Stimulated activated naive CD8-positive, alpha-beta T cell treated with anti-CD3 and anti-CD28 coated beads, Interleukin-15, Interleukin-2, amounts not matched to agents 100 U/mL and 50 U/mL, for 24 hours (primary cell): ENCODE results near the gene FALEC.

Source experiments
- ATAC-seq: fragments of 150-1000 bp; cut with Tn5 transposase; one replicate; pipeline ENCODE4 v1.10.0; 2021
- DNase-seq: peaks from one replicate; pipeline ENCODE4 v3.0.0; 2021

The FALEC gene

GRCh38 chr1:150546294-150546937, 30.9 kb downstream of the FALEC start:
- DNase-seq (no peak), ATAC-seq (no peak)

DNA sequence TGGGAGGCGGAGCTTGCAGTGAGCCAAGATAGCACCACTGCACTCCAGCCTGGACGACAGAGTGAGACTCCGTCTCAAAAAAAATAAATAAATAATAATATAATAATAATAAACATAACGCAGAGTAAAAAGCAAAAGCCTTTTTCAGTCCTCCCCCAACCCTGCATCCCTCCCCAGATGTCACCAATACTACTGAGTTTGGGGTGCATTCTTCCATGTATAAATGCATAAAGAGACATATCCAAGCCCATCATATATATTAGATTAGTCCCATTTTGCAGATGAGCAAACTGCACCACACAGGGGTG, 32.7 kb downstream of the FALEC start:
- ATAC-seq, result no peak
- DNase-seq, result no peak

DNA sequence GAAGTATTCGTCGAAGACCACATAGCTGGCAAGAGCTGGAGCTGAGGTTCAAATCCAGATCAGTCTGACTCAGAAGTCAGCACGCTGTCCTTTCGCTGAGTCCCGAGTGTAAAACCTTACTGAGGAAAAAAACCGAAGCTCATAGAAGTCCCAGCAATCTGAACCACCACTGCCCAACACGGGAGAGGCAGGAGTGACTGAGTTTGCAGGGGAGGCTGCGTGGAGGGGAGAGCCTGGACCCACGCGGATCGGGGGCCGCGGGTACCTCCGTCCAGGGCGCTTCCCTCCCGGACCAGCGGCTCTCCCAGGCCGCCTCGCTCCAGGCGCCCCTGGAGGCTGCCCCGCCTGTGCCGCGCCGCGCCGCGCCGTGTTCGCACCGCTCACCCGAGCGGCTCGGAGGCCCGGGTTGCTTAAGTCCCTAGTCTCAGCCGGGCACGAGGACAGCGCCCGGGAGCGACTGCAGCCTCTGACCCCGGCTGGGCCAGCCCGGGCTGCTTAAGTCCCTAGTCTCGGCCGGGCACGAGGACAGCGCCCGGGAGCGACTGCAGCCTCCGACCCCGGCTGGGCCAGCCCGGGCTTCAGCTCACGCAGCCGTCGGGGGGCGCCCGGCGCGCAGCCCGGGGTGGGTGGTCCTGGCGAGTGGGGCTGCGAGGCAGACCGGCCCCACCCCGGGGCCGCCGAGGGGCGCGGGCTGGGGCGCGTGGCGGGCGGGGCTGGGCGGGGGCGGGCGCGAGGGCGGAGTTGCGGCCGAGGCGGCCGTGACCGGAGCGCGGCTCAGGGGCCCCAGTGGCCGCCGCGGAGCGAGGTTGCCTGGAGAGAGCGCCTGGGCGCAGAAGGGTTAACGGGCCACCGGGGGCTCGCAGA, 33.3 kb downstream of the FALEC start, which contains the start of gene ADAMTSL4:
ADAMTSL4 (plus strand) TSS at position 777 of the 864 bp plus-strand sequence. CDS start 2,881 bp downstream, outside the sequence.
- DNase-seq (peak; percentile 61), ATAC-seq (peak; percentile 75)

DNA sequence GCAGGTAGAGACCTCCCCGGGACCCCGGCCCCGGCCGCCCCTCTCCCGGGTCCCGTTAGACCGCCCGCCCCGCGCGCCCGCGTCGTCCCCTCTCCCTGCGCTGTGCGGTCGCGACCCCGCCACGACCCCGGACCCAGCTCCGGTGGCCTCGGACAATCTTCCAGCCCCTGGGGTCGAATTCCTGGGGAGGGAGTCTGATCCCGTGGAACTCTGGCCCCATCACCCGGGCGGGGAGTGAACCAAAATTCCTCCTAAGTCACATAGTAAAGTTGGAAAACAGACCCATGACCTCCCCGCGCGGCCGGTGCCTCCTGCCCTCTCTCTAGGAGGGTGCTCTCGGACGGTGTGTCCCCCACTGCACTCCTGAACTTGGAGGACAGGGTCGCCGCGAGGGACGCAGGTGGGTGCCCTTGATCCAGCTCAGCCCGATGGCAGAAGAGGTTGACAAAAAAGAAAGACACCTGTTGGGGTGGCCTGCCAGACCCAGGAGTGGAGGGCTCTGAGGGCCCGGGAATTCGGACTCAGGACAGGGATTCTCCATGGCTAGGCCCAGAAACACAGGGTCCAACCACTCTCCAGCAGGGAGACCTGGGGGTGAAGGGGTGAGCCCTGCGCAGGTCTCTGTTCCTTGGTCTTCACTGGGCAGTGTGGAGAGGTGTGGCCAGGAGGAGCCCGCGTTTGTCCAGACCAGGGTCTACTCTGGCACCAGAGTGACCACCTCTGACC, 34.1 kb downstream of the FALEC start:
- ATAC-seq (no peak), DNase-seq (no peak)

DNA sequence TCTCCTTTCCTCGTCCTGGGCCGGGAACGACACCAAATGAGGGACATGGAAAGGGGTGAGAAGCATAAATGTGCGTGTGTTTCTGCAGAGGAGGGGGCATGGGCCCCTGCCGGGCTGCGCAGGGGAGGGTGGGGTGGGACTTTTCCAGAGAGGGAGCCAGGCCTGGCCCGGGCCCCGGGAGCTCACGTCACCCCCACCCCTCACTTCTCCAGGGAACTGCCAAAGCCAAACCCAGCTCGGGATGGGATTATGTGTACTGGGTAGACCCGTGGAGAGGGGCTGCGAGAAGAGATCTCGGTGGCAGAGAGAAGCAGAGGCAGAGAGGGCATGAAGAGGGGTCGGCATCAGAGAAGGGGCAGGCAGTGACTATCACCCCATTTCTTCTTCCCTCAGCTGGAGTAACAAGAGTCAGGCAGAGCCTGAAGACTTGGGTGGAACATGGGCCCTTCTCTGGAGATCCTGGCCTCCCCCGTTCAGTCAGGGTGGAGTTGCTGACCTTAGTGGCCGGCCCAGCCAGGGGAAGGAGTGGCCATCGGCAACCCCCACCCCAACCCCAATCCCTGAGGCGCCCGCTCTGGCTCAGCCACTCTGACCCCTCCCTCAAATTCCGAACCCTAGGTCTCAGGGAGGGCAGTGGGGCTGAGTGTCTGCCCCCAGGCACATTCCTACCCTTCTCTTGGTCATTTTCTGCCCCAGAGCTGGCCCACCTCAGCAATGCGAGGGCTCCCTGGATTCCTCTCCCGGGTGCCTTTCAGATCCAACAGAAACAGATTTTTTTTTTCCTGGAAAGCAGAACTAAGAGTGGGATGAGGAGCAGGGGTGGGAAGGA, 34.9 kb downstream of the FALEC start:
- ATAC-seq (no peak), DNase-seq (no peak)

DNA sequence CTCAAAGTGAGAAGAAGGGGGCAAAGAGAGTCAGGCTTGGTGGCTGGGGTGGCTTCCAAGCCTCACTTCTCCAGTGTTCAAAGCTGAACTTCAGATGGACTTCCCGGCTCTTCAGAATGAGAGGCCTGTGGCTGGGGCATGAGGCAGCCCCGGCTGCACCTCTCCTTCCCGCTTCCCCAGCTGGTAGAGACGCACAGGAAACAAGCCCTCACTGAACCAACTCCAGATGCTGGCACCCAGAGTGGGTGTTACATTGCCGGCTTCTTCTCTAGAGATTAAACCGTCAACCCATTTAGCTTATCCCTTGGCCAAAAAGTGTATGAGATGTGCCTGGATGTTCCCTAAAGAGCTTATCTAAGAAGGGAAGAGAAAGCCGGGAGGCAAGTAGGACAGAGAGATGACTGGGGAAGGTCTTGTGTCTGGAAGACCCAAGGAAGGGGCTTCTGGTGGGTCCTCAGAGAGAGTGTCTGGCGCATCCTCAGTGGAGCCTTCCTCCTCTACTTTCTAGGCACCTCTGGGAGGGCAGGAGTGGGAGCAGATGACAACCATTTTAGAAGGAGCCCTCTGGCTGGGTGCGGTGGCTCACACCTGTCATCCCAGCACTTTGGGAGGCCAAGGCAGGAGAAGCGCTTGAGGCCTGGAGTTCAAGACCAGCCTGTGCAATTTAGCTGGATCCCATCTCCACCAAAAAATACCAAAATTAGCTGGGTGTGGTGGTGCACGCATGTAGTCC, 35.7 kb downstream of the FALEC start:
- no peak for ATAC-seq
- no peak for DNase-seq

DNA sequence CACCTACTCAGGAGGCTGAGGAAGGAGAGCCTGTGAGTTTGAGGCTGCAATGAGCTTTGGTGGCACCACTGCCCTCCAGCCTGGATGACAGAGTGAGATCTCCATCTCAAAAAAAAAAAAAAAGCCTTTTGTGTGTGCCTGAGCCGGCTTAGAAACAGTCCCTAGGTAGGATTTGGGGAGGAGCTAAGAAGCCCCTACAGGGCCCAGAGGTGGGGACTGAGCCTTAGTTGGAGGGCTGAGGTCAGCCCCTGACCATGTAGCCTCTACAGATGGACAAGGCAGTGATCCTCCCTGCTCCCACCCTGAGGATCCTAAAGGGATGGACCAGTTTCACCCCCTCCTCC, 36.2 kb downstream of the FALEC start:
- ATAC-seq (no peak), DNase-seq (no peak)

- peak; percentile 17 for ATAC-seq
- no peak for DNase-seq
Observed at GRCh38 chr1:150552128-150552910, 36.8 kb downstream of the FALEC start.

DNA sequence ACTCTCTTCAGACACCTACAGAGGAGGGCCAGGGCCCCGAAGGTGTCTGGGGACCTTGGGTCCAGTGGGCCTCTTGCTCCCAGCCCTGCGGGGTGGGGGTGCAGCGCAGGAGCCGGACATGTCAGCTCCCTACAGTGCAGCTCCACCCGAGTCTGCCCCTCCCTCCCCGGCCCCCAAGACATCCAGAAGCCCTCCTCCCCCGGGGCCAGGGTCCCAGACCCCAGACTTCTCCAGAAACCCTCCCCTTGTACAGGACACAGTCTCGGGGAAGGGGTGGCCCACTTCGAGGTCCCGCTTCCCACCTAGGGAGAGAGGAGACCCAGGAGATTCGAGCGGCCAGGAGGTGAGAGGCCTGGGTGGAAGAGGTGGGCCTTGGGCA, 37.3 kb downstream of the FALEC start:
- ATAC-seq (no peak), DNase-seq (no peak)

DNA sequence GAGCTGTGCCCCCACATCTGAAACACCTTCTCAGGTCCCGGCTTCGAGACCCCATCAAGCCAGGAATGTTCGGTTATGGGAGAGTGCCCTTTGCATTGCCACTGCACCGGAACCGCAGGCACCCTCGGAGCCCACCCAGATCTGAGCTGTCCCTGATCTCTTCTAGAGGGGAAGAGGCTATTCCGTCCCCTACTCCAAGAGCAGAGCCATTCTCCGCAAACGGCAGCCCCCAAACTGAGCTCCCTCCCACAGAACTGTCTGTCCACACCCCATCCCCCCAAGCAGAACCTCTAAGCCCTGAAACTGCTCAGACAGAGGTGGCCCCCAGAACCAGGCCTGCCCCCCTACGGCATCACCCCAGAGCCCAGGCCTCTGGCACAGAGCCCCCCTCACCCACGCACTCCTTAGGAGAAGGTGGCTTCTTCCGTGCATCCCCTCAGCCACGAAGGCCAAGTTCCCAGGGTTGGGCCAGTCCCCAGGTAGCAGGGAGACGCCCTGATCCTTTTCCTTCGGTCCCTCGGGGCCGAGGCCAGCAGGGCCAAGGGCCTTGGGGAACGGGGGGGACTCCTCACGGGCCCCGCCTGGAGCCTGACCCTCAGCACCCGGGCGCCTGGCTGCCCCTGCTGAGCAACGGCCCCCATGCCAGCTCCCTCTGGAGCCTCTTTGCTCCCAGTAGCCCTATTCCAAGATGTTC, 38.0 kb downstream of the FALEC start:
- ATAC-seq (no peak), DNase-seq (no peak)

DNA sequence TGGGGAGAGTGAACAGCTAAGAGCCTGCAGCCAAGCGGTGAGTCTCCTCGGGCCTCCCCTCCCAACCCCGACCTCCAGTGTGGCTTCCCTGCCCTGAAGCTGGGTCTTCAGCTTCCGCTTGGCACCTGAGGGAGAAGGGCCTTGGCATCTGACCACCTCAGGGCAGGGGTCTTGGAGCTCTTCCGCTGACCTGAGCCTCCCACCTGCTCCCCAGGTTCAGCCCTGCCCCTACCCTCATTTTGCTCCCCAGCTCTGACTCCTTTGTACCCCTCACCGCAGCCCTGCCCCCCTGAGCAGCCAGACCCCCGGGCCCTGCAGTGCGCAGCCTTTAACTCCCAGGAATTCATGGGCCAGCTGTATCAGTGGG, 38.5 kb downstream of the FALEC start:
- DNase-seq (no peak), ATAC-seq (no peak)

GRCh38 chr1:150555198-150555970, 39.8 kb downstream of the FALEC start:
- ATAC-seq (no peak), DNase-seq (no peak)

DNA sequence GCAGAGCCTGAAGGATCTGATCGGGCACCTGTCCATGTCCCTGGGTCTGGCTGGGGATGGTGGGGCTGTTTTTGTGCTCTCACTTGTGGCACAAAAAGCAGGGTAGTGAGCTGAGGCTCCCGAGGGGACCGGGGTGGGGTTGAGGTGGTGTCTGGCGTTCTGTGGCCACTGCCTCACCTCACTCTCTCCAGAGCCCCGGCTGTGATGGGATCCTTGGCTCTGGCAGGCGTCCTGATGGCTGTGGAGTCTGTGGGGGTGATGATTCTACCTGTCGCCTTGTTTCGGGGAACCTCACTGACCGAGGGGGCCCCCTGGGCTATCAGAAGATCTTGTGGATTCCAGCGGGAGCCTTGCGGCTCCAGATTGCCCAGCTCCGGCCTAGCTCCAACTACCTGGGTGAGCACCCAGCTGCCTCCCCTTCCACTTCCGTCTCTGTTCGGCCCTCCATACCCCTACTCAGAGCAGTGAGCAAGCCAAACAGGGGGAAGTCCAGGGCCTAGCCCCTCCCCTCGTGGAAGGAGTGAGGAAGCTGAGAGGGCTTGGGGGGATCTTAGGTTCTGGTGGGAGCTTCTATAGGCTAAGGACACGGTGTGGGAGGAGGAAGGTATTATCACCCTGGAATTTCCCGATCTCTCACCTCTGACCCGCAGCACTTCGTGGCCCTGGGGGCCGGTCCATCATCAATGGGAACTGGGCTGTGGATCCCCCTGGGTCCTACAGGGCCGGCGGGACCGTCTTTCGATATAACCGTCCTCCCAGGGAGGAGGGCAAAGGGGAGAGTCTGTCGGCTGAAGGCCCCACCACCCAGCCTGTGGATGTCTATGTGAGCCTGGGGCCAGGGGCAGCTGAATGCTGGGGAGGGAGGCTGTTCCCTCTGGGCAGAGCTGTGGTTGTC, 40.7 kb downstream of the FALEC start:
- ATAC-seq (no peak), DNase-seq (no peak)

DNA sequence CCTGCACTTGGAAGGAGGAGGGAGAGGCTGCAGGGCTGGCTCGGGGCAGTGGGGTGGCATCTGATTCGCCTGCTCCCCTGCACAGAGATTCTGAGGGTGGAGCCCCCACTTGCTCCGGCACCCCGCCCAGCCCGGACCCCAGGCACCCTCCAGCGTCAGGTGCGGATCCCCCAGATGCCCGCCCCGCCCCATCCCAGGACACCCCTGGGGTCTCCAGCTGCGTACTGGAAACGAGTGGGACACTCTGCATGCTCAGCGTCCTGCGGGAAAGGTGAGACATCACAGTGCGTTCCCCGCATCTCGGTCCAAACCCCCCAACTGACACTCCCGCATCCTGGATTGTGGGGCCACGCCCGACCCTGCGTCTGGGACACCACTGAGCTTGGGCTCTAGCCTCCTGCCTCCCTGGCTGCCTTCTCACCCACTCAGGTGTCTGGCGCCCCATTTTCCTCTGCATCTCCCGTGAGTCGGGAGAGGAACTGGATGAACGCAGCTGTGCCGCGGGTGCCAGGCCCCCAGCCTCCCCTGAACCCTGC, 41.6 kb downstream of the FALEC start:
- no peak for DNase-seq
- ATAC-seq, result no peak

- DNase-seq (no peak), ATAC-seq (no peak)
Observed at GRCh38 chr1:150557813-150558212, 42.3 kb downstream of the FALEC start.

DNA sequence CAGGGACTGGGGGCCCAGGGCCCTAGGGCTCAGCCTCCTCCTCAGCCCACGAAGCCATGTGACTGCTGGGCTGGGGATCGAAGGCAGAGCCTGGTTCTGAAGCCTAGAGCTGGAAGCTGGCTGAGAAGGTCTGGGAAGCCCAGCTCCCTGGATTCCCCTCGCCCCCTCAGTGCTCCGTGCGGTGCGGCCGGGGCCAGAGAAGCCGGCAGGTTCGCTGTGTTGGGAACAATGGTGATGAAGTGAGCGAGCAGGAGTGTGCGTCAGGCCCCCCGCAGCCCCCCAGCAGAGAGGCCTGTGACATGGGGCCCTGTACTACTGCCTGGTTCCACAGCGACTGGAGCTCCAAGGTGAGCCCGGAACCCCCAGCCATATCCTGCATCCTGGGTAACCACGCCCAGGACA, 42.8 kb downstream of the FALEC start:
- DNase-seq (no peak), ATAC-seq (no peak)

DNA sequence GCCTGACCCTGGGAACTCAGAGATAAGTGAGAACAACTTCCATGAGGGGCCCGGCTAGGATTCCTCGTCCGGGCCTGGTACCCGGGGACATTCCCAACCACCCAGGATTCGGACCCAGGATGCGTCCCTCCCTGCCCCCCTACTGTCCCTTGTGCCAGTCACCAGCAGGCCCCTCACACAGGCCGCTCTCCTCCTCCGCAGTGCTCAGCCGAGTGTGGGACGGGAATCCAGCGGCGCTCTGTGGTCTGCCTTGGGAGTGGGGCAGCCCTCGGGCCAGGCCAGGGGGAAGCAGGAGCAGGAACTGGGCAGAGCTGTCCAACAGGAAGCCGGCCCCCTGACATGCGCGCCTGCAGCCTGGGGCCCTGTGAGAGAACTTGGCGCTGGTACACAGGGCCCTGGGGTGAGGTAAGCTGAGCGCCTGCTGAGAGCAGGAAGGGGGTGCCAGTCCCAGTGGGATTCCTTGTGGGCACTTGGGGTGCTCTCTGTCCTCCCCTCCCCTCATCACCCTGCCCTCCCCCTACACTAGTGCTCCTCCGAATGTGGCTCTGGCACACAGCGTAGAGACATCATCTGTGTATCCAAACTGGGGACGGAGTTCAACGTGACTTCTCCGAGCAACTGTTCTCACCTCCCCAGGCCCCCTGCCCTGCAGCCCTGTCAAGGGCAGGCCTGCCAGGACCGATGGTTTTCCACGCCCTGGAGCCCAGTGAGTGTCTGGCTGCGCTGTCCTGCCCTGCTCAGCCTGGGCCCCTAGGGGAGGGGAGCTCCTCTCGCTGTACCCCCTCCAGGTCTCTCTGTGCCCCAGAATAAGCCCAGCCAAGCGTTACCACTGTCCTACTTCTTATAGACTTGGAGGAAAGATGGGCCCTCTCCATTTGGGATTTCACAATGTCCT, 43.5 kb downstream of the FALEC start:
- DNase-seq (no peak), ATAC-seq (no peak)
